H9 (cell line): ENCODE measurements around the gene MICALL2. TPM values are rescaled to one million over a fixed set of nuclear protein-coding genes. Genes with fewer than 3 reads are reported as not detected.

Source experiments
- DNase-seq: peaks from one replicate; pipeline ENCODE4 v3.0.0-alpha.2; 2017
- H2AFZ ChIP-seq: one replicate; pipeline ENCODE4 v1.6.1; 2013; ENCODE audit warnings: mild to moderate bottlenecking, low read length, control low read depth, moderate library complexity
- H2AK5ac ChIP-seq: 2 replicates; pipeline ENCODE4 v1.6.1; 2013; ENCODE audit warnings: low read length, control low read depth, mixed read lengths; ENCODE audit not compliant: insufficient read length
- H2BK120ac ChIP-seq: one replicate; pipeline ENCODE4 v1.6.1; 2013; ENCODE audit warnings: low read depth, mild to moderate bottlenecking, low read length, control low read depth, inconsistent platforms; ENCODE audit not compliant: poor library complexity, severe bottlenecking
- H2BK12ac ChIP-seq: 2 replicates; pipeline ENCODE4 v1.6.1; 2013; ENCODE audit warnings: low read length, control low read depth, mixed read lengths, low read depth; ENCODE audit not compliant: insufficient read length
- H2BK15ac ChIP-seq: 2 replicates; pipeline ENCODE4 v1.6.1; 2013; ENCODE audit warnings: low read depth, low read length, control low read depth
- H2BK20ac ChIP-seq: one replicate; pipeline ENCODE4 v1.6.1; 2013; ENCODE audit warnings: low read depth, mild to moderate bottlenecking, low read length, control low read depth, inconsistent platforms; ENCODE audit not compliant: poor library complexity, severe bottlenecking
- H2BK5ac ChIP-seq: 2 replicates; pipeline ENCODE4 v1.6.1; 2013; ENCODE audit warnings: low read length, control low read depth, mixed read lengths; ENCODE audit not compliant: insufficient read length
- H3K14ac ChIP-seq: 2 replicates; pipeline ENCODE4 v1.6.1; 2013; ENCODE audit warnings: low read length, control low read depth; ENCODE audit not compliant: insufficient read depth
- H3K18ac ChIP-seq: 2 replicates; pipeline ENCODE4 v1.6.1; 2013; ENCODE audit warnings: low read depth, mild to moderate bottlenecking, mixed read lengths, low read length, control low read depth; ENCODE audit not compliant: insufficient read length
- H3K23ac ChIP-seq: 2 replicates; pipeline ENCODE4 v1.6.1; 2013; ENCODE audit warnings: low read length, control low read depth, mixed read lengths, low read depth; ENCODE audit not compliant: insufficient read length
- H3K23me2 ChIP-seq: 2 replicates; pipeline ENCODE4 v1.6.1; 2013; ENCODE audit warnings: low read depth, mild to moderate bottlenecking, mixed read lengths, low read length, control low read depth; ENCODE audit not compliant: insufficient read length, poor library complexity, severe bottlenecking
- H3K27ac ChIP-seq: 2 replicates; pipeline ENCODE4 v1.5.1; 2013; ENCODE audit warnings: low read length, control low read depth, mixed read lengths, low read depth; ENCODE audit not compliant: insufficient read length
- H3K27me3 ChIP-seq: 2 replicates; pipeline ENCODE4 v1.6.1; 2013; ENCODE audit warnings: low read length, control low read depth, inconsistent platforms; ENCODE audit not compliant: insufficient read depth
- H3K4ac ChIP-seq: 2 replicates; pipeline ENCODE4 v1.6.1; 2013; ENCODE audit warnings: low read depth, mild to moderate bottlenecking, control low read depth, inconsistent platforms, low read length, moderate library complexity
- H3K4me1 ChIP-seq: 2 replicates; pipeline ENCODE4 v1.6.1; 2013; ENCODE audit warnings: low read length, control low read depth, inconsistent platforms; ENCODE audit not compliant: insufficient read depth
- H3K4me2 ChIP-seq: 2 replicates; pipeline ENCODE4 v1.6.1; 2013; ENCODE audit warnings: low read length, control low read depth, mixed read lengths; ENCODE audit not compliant: insufficient read length, insufficient read depth
- H3K56ac ChIP-seq: 2 replicates; pipeline ENCODE4 v1.6.1; 2013; ENCODE audit warnings: low read depth, mild to moderate bottlenecking, mixed read lengths, low read length, control low read depth; ENCODE audit not compliant: insufficient read length
- H3K79me1 ChIP-seq: 2 replicates; pipeline ENCODE4 v1.6.1; 2013; ENCODE audit warnings: low read depth, mild to moderate bottlenecking, moderate library complexity, low read length, control low read depth, inconsistent platforms; ENCODE audit not compliant: insufficient read depth, poor library complexity, severe bottlenecking
- H3K79me2 ChIP-seq: 2 replicates; pipeline ENCODE4 v1.6.1; 2013; ENCODE audit warnings: low read length, control low read depth, inconsistent platforms; ENCODE audit not compliant: insufficient read depth
- H3K9ac ChIP-seq: 2 replicates; pipeline ENCODE4 v1.6.1; 2013; ENCODE audit warnings: low read length, control low read depth, mixed read lengths; ENCODE audit not compliant: insufficient read length; ENCODE audit errors: extremely low read depth
- H3K9me3 ChIP-seq: one replicate; pipeline ENCODE4 v1.6.1; 2013; ENCODE audit warnings: low read depth, low read length, inconsistent platforms; ENCODE audit not compliant: control insufficient read depth
- H3T11ph ChIP-seq: one replicate; pipeline ENCODE4 v1.6.1; 2013; ENCODE audit warnings: mild to moderate bottlenecking, low read length, control low read depth, inconsistent platforms
- H4K20me1 ChIP-seq: one replicate; pipeline ENCODE4 v1.6.1; 2013; ENCODE audit not compliant: control insufficient read depth, insufficient read length, insufficient read depth
- H4K5ac ChIP-seq: 2 replicates; pipeline ENCODE4 v1.6.1; 2013; ENCODE audit warnings: low read depth, mild to moderate bottlenecking, mixed read lengths, low read length, control low read depth; ENCODE audit not compliant: insufficient read length
- H4K8ac ChIP-seq: replicated peaks from 2 replicates; pipeline ENCODE4 v1.6.1; 2013; ENCODE audit warnings: low read length, control low read depth, mixed read lengths, low read depth; ENCODE audit not compliant: insufficient read length
- H4K91ac ChIP-seq: 2 replicates; pipeline ENCODE4 v1.6.1; 2013; ENCODE audit warnings: low read depth, mild to moderate bottlenecking, moderate library complexity, mixed read lengths, low read length, control low read depth; ENCODE audit not compliant: insufficient read length
- H3K27ac Mint-ChIP-seq, 3 experiments: 2 replicates in 2 of 3; 3 replicates in 1 of 3; pipeline ENCODE4 v1.8.0; 2020 to 2021; ENCODE audit warnings: mixed read lengths in 3 of 3, mild to moderate bottlenecking in 1 of 3, moderate library complexity in 1 of 3
- H3K27me3 Mint-ChIP-seq: 2 replicates; pipeline ENCODE4 v1.8.0; 2021; ENCODE audit warnings: low read depth, mild to moderate bottlenecking, moderate library complexity, mixed read lengths
- H3K36me3 Mint-ChIP-seq, 3 experiments: 2 replicates in 2 of 3; 3 replicates in 1 of 3; pipeline ENCODE4 v1.8.0; 2020 to 2021; ENCODE audit warnings: low read depth in 3 of 3, mixed read lengths in 3 of 3; ENCODE audit not compliant: insufficient read depth in 1 of 3
- H3K4me1 Mint-ChIP-seq, 2 experiments: 2 replicates each; pipeline ENCODE4 v1.8.0; 2020; ENCODE audit warnings: mixed read lengths in 2 of 2
- H3K4me3 Mint-ChIP-seq, 2 experiments: 2 replicates in 1 of 2; 3 replicates in 1 of 2; pipeline ENCODE4 v1.8.0; 2020 to 2021; ENCODE audit warnings: mild to moderate bottlenecking in 2 of 2, mixed read lengths in 2 of 2, moderate library complexity in 1 of 2
- H3K9me3 Mint-ChIP-seq, 2 experiments: 2 replicates in 1 of 2; 3 replicates in 1 of 2; pipeline ENCODE4 v1.8.0; 2020; ENCODE audit warnings: mild to moderate bottlenecking in 2 of 2, mixed read lengths in 2 of 2, moderate library complexity in 1 of 2
- WGBS: extraction: QIAGEN DNeasy Blood & Tissue Kit; methylation state at CpG from one replicate; pipeline ENCODE4 v1.1.7; 2013; ENCODE audit warnings: missing lambda C conversion rate, low lambda C conversion rate, mixed read lengths; ENCODE audit not compliant: insufficient read length; ENCODE audit errors: extremely low coverage; 5-methylcytosine and 5-hydroxymethylcytosine counted together
- total RNA-seq: library from RNA; stranded (reverse); gene quantifications from 2 replicates; pipeline ENCODE4 v1.2.1, GENCODE V29; 2021
- TF ChIP-seq, protein P1 (sequence below): fragments of 200-600 bp; sonication (generic); conservative IDR thresholded peaks from 3 replicates; pipeline ENCODE4 v1.8.0; 2021; ENCODE audit warnings: antibody characterized with exemption, mild to moderate bottlenecking

MICALL2 gene
- total RNA-seq, 1 experiment from 2014 or later: 7.1 TPM

DNA sequence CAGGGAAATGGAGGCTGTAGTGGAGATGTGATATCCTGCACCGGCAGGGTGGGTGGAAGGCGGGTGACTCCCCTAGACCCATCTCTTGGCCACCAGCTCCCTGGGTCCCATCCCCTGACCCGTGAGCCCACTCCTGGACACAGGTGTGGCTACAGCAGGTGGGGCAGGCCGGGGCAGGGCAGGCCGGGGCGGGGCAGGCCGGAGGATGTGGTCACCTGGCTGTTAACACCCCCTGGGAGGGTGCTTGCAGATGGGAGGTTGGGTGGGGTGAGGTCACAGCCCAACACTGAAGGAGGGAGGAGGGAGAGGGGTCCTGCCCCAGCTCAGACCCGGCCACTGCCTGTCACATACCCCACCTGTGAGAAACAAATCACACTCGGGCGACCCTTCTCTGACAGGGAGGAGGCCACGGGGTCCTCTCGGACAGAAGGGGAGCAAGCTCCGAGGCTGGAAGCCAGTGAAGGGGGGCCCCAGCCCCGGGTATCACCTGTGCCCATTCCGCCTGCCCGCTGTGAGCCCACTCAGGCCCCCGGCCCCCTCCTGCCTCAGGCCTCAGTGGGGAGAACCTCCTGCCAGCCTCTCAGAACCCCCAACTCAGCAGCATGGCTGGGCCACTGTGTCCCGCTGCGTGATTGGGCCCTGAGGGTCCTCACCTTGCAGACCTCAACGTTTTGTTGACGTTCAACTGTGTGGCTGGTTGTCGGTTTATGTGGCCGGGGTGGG, 74.0 kb downstream of the MICALL2 start:
- Histone ChIP-seq H2BK15ac (no peak overlapping the region), H4K91ac (no peak overlapping the region), H2AFZ (no peak overlapping the region), H3K4me2 (no peak overlapping the region), H2BK5ac (no peak overlapping the region), H2BK12ac (no peak overlapping the region), H2BK120ac (no peak overlapping the region), H3K23me2 (no peaks in the 10 kb centered on the region), H4K5ac (no peak overlapping the region), H3K79me1 (no peaks in the 10 kb centered on the region), H3K27ac (no peak overlapping the region), H3K18ac (no peak overlapping the region), H3K23ac (no peak overlapping the region), H3T11ph (no peak overlapping the region), H3K27me3 (no peaks in the 10 kb centered on the region), H3K56ac (no peak overlapping the region), H3K4me1 (no peaks in the 10 kb centered on the region), H3K9me3 (no peaks in the 10 kb centered on the region), H4K20me1 (no peaks in the 10 kb centered on the region), H3K79me2 (no peaks in the 10 kb centered on the region), H2AK5ac (no peak overlapping the region), H3K14ac (no peak overlapping the region; the same call in 1 of the 2 replicates), H3K4ac (no peak overlapping the region), H3K9ac (no peak overlapping the region), H2BK20ac (no peak overlapping the region), H4K8ac (no peak overlapping the region)
- H3K4me1 Mint-ChIP-seq: 0 out of 4 replicates have a peak, but pooled peaks cover 0 to 3% of the 10 kb centered on the region in 2 experiments
- H3K4me3 Mint-ChIP-seq: no peak overlapping the region
- no peaks in the 10 kb centered on the region for H3K36me3 Mint-ChIP-seq
- TF ChIP-seq, protein P1, sequence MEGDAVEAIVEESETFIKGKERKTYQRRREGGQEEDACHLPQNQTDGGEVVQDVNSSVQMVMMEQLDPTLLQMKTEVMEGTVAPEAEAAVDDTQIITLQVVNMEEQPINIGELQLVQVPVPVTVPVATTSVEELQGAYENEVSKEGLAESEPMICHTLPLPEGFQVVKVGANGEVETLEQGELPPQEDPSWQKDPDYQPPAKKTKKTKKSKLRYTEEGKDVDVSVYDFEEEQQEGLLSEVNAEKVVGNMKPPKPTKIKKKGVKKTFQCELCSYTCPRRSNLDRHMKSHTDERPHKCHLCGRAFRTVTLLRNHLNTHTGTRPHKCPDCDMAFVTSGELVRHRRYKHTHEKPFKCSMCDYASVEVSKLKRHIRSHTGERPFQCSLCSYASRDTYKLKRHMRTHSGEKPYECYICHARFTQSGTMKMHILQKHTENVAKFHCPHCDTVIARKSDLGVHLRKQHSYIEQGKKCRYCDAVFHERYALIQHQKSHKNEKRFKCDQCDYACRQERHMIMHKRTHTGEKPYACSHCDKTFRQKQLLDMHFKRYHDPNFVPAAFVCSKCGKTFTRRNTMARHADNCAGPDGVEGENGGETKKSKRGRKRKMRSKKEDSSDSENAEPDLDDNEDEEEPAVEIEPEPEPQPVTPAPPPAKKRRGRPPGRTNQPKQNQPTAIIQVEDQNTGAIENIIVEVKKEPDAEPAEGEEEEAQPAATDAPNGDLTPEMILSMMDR: no peak
- H3K9me3 Mint-ChIP-seq: no peaks in the 10 kb centered on the region
- no peak for DNase-seq
- H3K27me3 Mint-ChIP-seq: peaks cover 28% of the 10 kb centered on the region
- H3K27ac Mint-ChIP-seq: no peak overlapping the region
- WGBS: no CpG with 5 or more reads among the region's 23 CpGs

Other genes starting within 250 kb of the MICALL2 start
- gene UNCX, start 226.6 kb downstream of the MICALL2 start, total RNA-seq: not detected in 2 replicates
- 133 and 135 TPM in 2 replicates for gene INTS1, start 44.9 kb upstream of the MICALL2 start, total RNA-seq
- 15.6 and 16.3 TPM in 2 replicates for gene MAFK, start 71.2 kb upstream of the MICALL2 start, total RNA-seq
- gene TMEM184A, start 96.7 kb upstream of the MICALL2 start, total RNA-seq: 1.3 and 1.5 TPM in 2 replicates
- 63.0 and 71.1 TPM in 2 replicates for gene PSMG3, start 110.6 kb upstream of the MICALL2 start, total RNA-seq
- gene ELFN1, start 210.8 kb upstream of the MICALL2 start, total RNA-seq: 3.7 and 4.0 TPM in 2 replicates